HG03558 (cell line): Measurements from ENCODE around the gene PRKAR2B.

ENCODE experiments used
- ATAC-seq: cut with Tn5 transposase; IDR thresholded peaks from one replicate; pipeline ENCODE4 v1.9.1; 2021; ENCODE audit warnings: moderate number of reproducible peaks; ENCODE audit not compliant: unreplicated experiment; ENCODE audit errors: extremely low read depth

PRKAR2B gene

DNA sequence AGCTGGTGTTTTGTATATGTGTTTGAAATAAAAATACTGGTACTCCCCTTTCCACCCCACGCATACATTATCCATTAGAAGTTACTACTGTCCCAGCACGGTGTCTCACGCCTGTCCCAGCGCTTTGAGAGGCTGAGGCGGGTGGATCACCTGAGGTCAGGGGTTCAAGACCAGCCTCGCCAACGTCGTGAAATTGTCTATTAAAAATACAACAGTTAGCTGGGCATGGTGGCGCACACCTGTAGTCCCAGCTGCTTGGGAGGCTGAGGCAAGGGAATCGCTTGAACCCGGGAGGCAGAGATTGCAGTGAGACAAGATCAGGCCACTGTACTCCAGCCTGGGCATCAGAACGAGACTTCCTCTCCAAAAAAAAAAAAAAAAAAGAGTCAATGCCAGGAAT is 127.0 kb downstream of the PRKAR2B start:
- no peak for ATAC-seq

DNA sequence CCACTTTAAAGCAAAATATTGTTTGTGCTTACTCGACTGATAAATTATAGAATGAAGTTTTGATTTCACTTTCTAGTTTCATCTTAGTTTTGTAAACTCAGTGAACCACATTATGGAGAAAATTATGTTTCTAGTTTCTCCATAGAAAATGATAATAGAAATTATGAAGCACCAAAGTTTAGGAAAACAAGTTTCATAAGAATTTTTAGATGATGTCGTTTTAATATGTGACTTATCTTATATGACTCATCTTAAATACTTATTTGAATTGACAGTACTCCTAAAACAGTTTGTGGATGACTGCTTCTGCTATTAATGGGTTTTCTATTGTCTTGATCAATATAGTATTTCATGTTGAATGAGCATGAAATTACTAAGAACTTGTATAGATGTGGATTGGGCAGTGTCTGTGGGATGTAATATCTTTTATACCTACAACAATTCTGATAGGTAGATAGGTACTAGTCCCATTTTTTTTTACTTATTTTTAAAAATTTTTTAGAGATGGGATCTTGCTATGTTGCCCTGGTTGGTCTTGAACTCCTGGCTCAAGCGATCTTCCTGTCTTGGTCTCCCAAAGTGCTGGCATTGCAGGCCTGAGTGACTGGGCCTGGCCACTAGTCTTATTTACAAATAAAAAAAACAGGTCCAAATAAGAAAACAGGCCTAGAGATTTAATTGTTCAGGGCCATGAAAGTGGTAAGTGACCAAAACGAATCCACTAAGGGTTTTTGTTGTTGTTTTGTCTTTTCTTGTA is 127.9 kb downstream of the PRKAR2B start:
- ATAC-seq, result no peak

DNA sequence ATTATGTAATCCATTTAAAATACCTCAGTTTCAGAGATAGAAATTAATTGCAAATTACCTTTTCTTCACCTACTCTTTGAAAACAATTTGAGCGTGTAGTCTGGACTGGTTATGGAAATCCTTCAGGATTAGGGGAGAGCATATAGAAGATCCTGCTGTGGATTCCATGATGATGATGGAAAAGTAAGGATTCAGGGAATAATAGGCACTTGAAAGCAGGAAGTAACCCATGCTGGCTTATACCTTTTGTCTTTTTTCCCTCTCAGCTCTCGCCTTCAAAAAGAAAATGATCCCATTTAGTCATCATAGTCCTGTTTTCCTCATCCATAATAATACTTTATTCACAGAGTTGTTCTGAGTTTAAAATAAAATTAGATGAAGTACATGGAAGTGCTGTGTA is 128.7 kb downstream of the PRKAR2B start:
- ATAC-seq, result no peak

DNA sequence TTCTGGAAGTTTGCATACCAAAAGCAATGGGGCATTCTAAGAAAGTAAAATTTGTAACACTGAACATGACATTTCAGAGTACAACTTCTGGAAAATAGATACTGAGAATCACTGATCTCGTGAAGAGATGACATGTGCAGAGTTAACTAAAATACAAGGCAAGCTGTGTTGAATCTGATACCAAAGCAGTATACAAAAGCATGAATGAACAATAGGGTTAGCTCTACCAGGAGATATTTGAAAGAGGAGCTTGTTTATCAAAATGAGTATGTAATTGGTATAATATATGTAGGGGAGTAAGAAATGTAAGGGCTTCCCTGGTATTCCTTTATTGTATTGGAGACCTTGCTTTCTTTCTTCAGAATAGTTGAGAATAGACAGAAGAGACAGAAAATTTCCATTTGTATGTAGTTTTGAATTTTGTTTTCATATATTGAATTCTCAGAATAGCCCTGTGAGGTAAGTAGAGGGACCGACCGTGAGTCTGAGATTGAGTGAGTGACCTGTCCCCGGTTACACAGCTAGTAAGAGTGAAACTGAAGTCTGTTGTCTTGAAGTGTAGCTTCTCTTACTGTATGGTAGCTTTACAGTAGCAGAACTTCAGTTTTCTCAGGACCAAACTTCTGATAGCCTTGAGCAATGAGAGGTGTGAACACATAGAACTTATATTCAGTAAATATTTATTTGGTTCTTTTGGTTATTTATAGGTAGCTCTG is 129.3 kb downstream of the PRKAR2B start:
- no peak for ATAC-seq

DNA sequence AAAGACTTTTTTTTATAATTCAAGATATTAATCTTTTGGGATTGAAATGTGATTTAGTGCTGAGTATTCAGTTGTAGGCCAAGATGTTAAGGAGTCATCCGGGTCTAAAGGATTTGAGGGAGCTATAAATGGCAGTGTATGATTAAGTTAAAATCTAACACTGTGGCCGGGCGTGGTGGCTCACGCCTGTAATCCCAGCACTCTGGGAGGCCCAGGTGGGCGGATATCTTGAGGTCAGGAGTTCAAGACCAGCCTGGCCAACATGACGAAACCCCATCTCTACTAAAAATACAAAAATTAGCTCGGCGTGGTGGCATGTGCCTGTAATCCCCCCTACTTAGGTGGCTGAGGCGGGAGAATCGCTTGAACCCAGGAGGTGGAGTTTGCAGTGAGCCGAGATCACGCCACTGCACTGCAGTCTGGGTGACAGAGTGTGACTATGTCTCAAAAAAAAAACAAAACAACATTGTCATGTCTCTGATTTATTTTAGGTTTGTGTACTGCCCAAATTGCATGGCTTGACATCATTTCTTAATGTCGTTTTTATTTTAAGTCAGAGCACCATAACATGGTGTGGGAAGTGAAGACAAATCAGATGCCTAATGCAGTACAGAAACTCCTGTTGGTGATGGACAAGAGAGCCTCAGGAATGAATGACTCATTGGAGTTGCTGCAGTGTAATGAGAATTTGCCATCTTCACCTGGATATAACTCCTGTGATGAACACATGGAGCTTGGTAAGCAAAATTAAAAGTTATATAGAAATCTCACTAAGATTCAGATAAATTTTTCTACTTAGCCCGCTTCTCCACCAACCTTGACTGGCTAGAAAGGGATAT is 135.0 kb downstream of the PRKAR2B start:
- ATAC-seq, result no peak

DNA sequence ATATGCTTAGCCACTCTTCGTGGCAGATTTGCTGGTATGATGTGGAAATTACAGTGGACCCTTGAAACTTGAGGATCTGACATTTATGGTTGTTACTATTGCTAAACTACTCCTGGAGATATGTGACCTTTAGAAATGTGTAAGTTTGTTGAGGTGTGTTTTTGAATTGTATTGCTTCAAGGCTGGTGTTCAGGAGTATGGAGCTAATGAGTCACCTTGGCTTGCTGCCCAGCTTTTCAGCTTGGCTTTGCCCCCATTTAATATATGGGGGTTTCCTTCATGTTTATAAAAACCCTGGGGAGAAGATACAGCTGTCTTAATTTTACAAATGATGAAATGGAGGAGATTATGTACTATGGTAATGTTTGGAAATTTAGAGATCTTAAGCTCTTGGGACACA is 135.9 kb downstream of the PRKAR2B start:
- ATAC-seq, result no peak

DNA sequence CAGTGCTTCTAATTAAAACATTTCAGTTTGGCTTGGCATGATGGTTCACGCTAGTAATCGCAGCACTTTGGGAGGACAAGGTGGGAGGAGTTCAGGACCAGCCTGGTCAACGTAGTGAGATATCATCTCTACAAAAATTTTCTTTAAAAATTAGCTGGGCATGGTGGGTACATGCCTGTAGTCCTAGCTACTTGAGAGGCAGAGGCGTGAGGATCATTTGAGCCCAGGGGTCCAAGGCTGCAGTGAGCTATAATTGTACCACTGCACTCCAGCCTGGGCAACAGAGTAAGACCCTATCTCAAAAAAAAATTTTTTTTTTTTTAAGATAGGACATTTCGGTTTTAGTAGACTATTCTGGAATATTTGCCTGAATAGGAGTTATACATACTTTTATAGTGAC is 136.7 kb downstream of the PRKAR2B start:
- ATAC-seq, result no peak

DNA sequence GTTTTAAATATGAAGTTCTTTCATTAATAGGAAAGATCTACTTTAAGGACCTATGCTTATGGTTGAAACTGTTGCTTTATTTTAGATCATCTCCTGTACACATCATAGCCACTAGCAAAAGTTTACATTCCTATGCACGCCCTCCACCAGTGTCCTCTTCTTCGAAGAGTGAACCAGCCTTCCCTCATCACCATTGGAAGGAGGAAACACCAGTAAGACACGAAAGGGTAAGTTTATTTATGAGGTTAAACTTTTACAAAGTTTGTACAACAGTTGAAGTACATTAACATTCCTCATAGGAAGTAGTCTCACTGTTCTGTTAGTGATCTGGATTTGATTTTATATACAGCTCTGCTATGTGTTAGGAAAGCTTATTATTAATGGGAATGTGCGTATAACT is 141.2 kb downstream of the PRKAR2B start:
- no peak for ATAC-seq

DNA sequence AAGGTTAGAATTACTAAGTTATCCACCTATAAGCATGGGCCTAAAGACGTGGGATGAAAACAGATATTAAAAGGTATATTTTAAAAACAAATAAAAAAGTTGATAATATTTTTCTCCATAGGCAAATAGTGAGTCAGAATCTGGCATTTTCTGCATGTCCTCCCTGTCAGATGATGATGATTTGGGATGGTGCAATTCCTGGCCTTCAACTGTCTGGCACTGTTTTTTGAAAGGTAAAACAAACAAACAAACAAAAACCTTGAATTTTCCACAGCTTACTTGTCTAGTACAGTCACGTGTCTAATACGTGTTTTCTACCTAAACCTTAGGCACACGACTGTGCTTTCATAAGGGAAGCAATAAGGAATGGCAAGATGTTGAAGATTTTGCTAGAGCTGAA is 141.7 kb downstream of the PRKAR2B start:
- ATAC-seq, result no peak

DNA sequence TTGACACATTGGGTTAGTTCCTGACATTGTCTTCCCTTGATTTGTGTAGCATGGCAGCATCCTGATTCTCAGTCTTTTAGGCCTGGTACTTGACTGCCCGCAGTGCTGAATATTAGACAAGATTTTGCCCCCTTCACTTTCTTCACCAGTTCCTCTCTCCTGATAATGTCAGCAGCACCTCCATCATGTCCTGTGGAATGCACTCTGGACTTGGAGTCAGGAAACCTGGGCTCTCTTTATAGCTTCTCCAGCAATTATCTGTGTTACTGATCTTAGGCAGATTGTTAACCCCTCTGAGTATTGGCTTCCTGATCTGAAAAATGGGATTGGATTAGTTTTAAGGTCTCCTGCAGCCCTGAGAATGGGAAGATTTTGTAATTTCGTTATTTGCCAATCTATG is 143.3 kb downstream of the PRKAR2B start:
- ATAC-seq, result no peak

DNA sequence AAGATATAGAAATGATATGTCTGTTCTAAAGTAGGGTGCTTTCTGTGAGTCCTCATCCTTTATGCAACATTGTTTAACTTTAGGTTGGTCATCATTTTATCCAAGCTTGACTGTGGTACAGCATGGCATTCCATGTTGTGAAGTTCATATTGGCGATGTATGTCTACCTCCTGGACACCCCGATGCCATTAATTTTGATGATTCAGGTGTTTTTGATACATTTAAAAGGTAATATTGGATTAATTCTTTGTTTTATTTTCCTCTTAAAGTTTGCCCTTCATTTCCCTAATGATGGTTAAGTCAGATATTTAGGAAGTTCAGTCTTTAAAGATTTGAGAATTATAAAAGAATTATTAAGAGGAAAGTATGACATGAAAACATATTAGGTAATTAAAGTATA is 145.6 kb downstream of the PRKAR2B start:
- ATAC-seq, result no peak

DNA sequence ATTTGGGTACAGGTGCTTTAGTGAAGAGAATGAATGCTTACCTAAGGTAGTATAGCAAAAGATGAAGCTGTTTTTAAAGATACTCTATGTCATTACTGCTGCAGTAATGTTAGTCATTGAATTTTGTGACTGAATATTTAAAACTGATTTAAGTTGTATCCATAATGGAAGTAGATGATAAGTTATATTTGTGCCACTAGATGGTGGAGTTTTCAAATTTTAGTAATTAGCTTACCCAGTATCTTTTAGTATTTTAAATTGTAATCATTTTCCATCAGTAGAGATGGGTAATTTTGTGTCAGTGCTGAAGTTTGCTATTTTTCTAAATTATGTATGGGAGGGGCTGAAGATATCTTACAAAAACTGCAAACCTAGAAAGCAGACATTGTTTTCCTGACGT is 149.5 kb downstream of the PRKAR2B start:
- ATAC-seq, result no peak

DNA sequence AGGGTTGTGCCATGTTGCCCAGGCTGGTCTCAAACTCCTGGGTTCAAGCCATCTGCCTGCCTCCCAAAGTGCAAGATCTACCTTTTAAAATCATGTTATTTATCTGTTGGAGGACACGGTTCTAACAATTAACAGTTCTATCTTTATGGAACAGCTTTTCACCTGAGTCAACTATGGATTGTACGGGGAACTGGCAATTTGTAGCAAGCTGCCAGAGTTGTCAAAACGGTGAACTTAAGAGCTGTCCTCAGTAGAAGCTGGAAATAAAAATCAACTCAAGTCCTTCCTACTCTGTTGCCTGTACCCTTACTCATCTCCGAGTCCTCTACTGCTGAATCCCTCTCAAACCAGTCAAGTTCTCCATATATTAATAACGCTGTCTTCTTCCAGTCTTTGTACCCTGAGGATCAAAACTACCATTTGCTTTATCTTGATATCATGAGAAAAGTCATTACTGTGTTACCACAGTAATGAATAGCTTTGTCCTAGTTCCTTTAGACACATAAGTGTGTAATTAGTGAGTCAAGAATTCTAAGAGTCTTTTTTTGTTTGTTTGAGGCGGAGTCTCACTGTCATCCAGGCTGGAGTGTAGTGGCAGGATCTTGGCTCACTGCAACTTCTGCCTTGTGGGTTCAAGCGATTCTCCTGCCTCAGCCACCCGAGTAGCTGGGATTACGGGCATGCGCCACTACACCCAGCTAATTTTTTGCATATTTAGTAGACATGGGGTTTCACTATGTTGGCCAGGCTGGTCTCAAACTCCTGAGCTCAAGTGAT is 152.5 kb downstream of the PRKAR2B start:
- ATAC-seq, result no peak

DNA sequence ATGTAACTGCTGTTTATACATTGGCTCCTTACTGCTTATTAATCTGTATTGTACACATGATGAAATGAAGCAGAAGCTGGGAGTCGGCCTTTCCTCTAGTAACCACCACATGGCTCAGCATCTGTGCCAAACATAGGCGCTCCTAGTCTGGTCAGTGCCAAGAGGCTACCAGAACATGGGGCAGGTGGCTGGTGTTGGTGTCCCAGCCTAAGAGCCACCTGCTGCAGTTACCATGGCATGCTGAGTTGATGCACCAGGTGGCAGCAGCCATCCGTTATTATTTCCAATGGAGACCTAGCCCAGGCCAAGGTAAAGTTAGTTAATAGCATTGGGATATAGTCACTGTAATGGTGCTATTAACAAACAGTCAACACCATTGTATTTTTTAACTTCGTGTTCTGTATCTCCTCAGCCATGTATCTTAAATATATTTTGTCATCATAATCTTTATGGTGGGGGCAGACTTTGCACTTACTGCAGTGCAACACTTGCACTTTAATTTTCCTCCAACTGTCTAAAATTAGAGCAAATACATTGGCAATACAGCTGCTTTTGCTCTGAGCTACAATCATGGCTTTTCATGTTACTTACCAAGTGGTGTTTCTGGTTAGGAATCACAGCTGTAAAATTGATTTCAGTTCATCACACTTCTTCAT is 157.4 kb downstream of the PRKAR2B start:
- ATAC-seq, result no peak

DNA sequence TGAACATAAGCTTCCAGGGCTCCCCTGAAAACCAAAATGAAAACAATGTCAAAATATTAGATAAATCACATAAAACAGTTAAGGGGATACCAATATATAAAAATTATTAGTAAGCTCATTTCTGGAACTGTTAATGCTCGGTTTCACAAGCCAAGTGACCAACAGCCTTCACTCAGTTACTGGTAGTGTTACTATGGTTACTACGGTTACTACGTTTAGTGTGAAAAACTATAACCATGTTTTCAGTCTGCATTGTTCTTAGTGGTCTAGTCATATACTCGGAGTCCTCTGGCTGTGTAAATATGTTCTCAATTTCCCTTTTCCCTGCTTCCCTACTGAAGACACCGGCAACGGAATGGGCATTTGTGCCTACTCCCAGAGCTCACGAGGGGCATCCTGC is 159.1 kb downstream of the PRKAR2B start:
- ATAC-seq, result no peak

DNA sequence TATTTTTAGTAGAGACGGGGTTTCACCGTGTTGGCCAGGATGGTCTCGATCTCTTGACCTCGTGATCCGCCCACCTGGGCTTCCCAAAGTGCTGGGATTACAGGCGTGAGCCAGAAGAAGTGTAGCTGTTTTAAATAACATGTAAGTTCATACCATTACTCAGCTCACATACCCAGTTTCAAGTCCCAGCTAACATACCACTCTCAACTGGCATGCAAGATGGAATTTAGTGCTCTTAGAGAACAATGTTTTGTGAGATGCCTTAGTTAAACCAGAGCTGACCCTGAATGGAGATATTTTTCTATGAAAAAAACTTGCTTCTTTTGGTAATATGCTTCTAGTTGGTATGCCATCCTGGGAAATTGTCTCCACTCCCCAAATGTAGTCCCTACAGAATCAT is 161.6 kb downstream of the PRKAR2B start:
- no peak for ATAC-seq

DNA sequence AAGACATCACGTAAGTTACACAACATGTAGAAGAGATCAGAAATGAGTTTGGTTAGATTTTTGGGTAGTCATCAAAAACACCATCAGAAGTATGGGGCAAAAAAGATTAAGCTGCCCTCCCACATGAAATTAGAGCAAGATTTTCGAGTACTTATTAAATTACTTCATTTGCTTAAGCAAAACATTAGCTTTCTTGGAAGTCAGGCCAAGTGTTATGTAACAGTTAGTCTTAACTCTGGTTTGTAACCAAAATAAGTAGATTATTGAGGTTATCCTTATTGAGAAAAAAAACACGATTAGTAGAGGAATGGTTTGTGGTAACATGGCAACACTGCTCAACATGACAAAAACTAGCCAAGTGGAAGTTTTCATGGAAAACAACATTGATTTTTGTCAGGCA is 162.2 kb downstream of the PRKAR2B start:
- ATAC-seq, result no peak

DNA sequence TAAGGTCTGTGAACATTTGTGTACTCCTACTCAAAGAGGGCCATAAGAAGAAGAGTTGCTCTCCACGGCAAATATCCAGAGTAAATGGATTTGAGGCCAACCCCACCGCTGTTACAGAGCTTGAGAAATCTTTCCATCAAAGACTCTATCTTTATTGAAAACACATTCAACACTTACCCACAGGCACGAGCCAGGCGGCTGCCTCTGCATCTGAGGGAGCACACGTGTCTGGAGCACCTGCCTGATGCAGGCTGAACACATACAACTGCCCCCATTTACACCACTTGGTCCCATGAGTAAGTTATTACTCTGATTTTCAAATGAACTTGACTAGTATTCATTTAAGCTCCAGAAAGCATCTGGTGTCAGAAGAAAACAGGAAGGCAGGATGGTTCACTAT is 163.0 kb downstream of the PRKAR2B start:
- ATAC-seq, result no peak

DNA sequence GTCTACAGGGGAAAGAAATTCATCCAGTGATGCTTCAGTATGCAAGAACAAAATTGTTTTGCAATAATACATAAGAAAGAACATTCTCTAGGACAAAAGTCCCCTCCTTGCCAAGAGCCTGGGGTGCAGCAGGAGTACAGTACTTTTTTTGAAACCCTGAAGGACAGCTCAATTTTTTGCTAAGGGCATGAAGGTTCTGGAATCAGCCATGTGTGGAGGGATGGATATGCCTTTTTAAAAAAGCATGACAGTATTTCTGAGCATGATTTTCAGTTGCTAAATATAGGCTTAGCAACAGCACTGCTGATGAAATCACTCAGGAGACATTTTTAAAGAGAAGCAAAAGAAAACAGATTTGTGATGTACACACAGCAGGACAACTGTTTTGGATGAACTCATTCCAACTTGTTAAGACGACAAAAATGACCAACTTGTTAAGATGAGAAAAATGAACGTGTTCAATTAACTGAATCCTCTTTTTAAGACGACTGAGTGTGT is 163.6 kb downstream of the PRKAR2B start:
- no peak for ATAC-seq

DNA sequence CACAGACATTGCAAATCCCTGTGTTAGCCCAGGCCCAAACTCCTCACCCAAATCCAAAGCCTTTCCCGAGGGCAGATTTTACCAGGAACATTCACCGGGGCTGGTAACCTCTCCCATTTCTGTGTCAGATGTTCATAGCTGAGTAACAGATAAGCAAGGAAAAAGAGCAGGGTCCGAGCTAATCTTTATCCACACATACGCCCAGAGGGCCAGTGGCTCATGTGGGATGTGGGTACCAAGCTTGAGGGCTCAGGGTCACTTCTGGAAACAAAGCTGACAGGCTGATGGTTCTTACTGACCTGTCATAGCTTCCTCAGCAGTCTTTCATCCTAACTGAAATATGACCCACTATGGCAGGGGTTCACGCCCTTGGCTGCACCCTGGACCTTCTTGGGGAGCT is 164.1 kb downstream of the PRKAR2B start:
- ATAC-seq, result no peak
